NCI-H128 (cell line): ENCODE results near the gene BLNK.

Source experiments
- DNase-seq: peaks from one replicate; lab custom pipeline; 2025; ENCODE audit not compliant: unreplicated experiment; lab: John Stamatoyannopoulos, UW

BLNK gene

GRCh38 chr10:96289218-96289910 is 18.0 kb upstream of the BLNK start:
- no peak for DNase-seq

- no peak for DNase-seq
These were observed 16.8 kb upstream of the BLNK start for GRCh38 chr10:96288151-96288621.

DNA sequence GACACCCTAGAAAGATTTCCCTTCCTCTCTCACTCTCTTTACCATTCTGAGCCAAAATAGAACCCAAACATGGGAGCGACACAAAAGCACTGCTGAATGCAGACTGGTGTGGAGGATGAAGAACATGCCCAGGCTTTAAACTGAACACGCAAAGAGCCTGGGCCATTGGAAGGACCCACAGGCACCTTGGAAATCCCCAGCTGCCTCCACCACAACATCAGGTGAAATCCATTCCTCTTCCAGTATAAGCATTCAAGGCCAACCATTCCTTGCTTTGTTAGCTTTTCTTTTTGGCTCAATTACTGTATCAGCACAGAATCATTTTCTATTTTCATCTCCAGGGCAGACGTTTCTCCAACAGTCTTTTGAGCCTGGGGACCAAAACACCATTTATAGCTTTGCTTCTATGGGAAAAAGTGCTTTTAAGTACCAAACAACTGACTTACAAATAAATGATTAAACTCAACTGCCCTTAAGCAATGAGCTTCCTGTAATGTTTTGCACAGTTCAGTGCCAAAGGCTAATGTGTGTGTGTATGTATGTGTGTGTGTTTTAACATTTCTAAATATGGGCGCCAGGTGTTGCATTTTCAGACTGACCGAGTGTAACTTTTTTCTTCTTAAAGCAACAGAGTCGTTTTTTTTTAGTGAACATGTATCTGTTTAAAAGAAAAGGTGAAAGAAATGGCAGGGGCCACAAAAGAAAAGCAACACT is 16.2 kb upstream of the BLNK start:
- no peak for DNase-seq

DNA sequence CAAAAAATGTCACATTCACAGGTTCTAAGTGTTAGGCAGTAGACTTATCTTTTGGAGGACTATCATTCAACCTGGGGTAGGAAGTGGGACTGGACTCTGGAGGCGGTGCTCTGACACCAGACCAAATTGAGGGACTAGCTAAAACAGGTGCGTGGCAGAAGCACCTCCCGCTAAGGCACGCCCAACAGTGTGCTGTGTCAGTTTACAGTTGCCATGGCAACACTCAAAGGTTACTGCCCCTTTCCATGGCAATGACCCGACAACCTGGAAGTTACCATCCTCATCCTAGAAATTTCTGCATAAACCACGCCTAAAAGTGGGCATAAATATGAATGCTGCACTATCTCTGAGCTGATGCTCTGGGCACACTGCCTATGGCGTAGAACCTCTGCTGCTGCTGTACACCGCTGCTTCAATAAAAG is 14.0 kb upstream of the BLNK start:
- no peak for DNase-seq

DNA sequence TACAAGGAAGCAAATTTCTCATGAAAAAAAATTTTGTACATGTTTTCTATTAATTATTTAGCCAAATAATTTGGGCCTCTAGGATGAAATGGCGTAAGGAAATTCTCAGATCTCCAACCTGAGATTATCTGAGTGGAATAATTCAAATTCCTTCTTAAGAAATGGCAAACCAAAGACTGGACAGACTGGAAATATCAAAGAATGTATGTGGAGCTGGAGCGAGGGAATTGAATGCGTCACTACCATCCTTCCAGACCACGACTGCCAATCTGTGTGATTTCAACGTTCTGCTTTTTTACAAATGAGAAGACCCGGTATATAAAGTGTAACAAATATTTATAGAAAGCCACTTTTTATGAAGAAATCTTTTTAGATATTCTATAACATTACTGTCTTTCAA is 12.4 kb upstream of the BLNK start:
- DNase-seq = no peak

DNA sequence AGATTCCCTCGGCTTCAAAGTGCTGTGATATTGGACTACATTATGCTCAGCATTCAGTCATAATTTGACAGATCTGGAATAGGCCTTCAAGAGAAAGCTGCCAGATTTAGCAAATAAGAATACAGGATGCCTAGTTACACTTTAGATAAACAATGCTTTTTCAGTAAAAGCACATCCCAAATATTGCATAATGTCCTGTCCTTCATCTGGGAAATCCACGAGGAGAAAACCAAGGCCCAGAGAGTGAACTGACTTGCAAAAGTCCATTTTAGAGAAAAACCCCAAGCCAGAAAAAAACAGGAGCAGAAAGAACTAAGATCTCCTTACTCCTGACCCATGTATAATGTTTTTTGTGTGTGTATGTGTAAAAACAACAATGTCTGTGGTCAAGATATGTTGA is 12.0 kb upstream of the BLNK start:
- DNase-seq = no peak

GRCh38 chr10:96281444-96282029 is 10.2 kb upstream of the BLNK start:
- DNase-seq = no peak

GRCh38 chr10:96280859-96281258 is 9.5 kb upstream of the BLNK start:
- DNase-seq = no peak

- no peak for DNase-seq
These were observed 7.8 kb upstream of the BLNK start for GRCh38 chr10:96279191-96279641.

DNA sequence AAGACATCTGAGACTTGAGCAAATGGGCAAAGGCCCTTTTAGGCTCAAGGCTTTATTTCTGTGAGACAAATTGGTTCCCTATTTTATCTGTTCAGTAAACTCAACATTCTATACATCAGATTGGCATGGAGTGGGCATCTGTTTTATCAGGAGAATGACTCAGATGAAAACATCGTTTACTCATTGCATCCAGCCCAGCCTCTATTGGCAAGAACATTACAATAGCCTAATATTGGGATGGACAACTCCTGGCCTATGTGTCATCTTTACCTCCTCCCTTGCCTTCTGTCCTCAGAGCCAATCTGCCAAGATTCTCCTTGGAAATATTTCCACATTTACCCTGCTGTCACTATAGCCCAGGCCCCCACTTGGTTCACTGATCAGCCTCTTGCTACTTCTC is 5.5 kb upstream of the BLNK start:
- DNase-seq = no peak

DNA sequence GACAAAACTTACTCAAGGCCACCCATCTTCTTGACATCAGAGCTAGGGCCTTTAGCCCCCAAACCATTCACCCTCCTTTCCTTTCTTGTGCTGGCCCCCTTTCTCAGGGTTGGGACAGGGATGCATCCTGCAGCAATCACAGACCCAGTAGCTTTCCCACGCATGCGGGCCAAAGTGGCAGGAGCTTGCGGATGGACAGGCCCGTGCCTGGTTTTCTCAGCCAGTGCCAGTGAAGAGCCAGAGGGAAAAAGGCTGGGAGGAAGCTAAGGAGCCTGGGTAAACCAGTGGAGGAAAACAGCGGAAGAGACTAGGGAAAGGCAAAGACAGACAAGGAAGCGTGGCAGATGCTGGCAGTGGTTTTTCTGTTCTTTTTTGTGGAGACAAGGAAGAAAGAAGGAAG is 5.1 kb upstream of the BLNK start:
- no peak for DNase-seq

DNA sequence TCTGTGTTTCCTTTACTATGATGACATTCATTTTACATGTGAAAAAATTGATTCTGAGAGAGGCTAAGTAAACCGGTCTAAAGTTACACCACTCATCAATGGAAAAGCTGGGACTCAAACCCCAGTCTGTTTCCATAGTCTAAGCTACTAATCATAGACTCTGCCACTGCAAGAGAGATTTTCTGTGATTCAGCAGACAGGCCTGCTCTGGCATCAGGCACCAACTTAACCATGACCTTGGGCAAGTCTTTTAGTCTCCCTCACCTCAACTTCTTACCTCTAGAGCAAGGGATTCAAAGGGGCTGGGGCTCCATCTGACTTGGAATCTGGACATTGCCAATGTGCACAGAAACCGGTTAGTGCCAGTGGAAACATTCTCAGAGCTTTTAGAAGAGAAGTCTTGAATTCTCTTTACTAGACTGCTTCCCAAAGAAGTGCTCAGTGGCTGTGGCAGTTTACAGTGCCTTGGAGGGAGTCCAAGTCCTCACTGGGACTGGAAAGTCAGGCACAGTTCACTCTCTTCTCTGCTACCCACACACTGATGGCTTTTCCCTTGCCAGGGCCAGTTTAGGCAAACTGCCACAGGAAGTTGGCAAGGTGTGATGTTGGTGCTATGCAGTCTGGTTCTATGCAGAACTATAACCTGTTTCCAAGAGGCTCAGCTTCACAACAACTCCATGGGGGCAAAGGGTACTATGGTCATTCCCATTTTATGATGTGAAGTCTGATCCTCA is 4.5 kb upstream of the BLNK start:
- DNase-seq = no peak

- no peak for DNase-seq
These were observed 1.2 kb upstream of the BLNK start for GRCh38 chr10:96272316-96273280.

DNA sequence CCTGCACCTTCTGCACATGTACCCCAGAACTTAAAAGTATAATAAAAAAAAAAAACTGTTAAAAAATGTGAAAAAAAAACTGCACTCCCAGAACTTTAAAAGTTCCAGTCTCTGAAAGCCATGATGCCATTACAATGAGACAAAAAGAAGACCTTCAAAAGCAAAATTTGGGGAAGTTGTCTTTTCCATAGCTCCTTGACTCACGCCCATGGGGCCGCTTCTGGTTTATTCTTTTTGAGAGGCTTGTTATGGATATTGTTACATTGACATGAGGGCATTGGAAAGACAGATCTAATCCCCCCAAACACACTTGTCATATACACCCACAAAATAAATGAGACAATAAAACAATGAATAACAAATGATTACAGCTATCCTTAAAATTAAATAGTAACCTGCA is 798 bp downstream of the BLNK start:
- no peak for DNase-seq

GRCh38 chr10:96269438-96270300 is 1.7 kb downstream of the BLNK start:
- no peak for DNase-seq

DNA sequence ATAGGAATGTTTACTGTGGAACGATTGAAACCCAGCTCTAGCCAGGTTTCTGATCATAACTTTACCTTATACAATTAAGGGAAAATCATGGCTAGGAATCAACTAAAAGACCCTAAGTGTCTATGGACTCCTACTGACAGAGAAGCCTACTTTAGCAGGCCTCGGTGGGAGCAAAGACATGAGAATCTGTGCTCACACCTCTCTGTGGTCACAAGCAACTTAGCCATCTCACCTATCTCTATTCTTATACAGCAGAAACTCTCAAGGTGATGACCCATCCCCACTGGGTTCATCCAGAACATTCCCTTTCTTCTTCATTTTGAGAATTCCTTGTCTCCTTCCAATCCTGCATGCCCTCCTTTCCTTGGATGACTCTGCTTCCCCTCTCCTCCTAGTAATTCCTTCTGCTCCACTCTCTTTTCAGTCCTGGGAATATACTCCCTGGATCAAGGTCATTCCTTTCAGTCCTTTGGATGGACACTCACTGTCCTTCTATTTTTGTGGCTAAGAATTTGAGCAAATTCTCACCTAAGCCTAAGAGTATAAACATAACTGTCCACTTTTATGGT is 2.9 kb downstream of the BLNK start:
- DNase-seq = no peak

DNA sequence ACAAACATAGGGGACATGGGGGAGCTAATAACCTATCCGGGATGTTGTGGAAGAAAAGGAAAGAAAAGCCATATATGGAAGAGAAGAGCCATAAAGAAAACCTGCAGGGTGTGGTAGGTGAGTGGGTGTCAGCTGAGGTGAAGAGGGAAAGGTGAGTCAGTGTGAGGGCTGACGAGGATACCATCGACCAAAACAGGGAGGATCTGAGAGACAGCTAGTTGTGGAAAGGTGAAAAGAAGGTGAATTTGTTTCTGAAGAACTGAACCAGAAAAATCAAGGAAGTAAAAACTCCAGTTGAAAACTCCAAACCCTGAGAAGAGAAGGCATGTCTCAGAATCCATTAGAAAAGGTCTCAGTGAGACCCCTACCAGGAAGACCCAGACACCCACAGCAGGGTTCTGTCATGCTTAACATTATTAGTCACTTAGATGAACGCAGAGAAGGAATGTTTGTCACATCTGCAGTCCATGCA is 4.1 kb downstream of the BLNK start:
- DNase-seq = no peak

GRCh38 chr10:96266118-96266770 is 5.1 kb downstream of the BLNK start:
- no peak for DNase-seq
